ENCODE measurements around the gene DRAXIN. TPM values are rescaled to one million over a fixed set of nuclear protein-coding genes. Genes with fewer than 3 reads are reported as not detected.
A peak's percentile ranks its signal among the peaks of the same experiment; 100 is the strongest.

DRAXIN gene
- total RNA-seq, 1 donor from 2014 or later, result 0.21 TPM

DNA sequence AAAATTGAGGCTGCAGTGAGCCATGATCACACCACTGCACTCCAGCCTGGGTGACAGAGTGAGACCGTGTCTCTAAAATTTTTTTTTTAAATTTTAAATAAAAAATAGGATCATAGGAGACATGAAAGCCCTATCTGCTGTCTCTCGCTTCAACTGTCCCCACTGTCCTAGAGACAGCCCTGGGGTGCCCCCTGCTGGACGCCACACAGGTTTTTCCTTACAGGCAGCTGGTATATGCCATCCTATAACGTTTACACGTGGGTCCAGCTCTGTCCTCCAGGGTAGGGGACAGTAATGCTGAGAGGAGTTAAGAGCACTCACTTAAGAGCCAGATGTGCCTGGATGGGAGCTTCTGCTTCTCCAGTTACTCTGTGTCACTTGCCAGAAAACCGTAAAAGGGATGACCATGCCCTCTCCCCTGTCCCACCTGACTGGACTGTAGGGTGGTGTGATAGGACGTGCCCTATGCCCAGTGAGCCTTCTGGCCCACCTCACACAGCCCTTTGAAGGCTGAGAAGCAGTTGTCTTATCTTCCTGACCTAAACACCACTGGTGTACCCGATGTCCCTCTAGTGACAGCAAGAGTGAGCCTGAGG is 45.7 kb upstream of the DRAXIN start:
- Mint-ChIP-seq H3K9me3 (ENCODE audit: unreplicated experiment) (no peaks in the 10 kb centered on the region), H3K4me3 (ENCODE audit: unreplicated experiment) (no peak overlapping the region), H3K27me3 (ENCODE audit: unreplicated experiment) (peaks cover 4% of the 10 kb centered on the region), H3K27ac (ENCODE audit: unreplicated experiment) (no peak overlapping the region), H3K4me1 (ENCODE audit: unreplicated experiment) (peaks cover 6% of the 10 kb centered on the region), H3K36me3 (ENCODE audit: unreplicated experiment) (no peaks in the 10 kb centered on the region)
- DNase-seq (ENCODE audit: extremely low spot score, unreplicated experiment), result peak; percentile 92
- TF ChIP-seq, protein P1, sequence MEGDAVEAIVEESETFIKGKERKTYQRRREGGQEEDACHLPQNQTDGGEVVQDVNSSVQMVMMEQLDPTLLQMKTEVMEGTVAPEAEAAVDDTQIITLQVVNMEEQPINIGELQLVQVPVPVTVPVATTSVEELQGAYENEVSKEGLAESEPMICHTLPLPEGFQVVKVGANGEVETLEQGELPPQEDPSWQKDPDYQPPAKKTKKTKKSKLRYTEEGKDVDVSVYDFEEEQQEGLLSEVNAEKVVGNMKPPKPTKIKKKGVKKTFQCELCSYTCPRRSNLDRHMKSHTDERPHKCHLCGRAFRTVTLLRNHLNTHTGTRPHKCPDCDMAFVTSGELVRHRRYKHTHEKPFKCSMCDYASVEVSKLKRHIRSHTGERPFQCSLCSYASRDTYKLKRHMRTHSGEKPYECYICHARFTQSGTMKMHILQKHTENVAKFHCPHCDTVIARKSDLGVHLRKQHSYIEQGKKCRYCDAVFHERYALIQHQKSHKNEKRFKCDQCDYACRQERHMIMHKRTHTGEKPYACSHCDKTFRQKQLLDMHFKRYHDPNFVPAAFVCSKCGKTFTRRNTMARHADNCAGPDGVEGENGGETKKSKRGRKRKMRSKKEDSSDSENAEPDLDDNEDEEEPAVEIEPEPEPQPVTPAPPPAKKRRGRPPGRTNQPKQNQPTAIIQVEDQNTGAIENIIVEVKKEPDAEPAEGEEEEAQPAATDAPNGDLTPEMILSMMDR (IDR thresholded peaks at IDR 0.05), result peak; percentile 83

DNA sequence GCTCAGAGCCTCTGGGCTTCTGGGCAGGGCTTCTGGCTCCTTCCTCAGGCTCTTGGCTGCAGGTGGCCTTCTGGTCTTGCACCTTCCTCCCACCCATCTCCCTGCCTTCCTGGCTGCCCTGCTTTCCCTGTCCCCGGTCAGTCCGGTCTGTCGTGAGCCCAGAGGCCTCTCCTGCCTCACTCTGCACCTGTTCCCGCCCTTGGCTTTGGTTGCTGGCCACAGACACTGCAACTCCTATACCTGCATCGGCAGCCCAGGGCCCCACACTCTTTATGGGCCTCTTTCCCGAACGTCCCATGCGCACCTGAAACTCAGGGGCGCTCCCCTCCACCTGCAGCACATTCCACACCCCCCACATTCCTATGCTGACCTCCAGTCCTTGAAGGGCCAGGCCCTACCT is 45.2 kb upstream of the DRAXIN start:
- Mint-ChIP-seq H3K27ac (ENCODE audit: unreplicated experiment) (no peak overlapping the region), H3K4me1 (ENCODE audit: unreplicated experiment) (peaks cover 12% of the 10 kb centered on the region), H3K9me3 (ENCODE audit: unreplicated experiment) (no peaks in the 10 kb centered on the region), H3K4me3 (ENCODE audit: unreplicated experiment) (no peak overlapping the region), H3K27me3 (ENCODE audit: unreplicated experiment) (peaks cover 6% of the 10 kb centered on the region), H3K36me3 (ENCODE audit: unreplicated experiment) (no peaks in the 10 kb centered on the region)
- TF ChIP-seq, protein P1 (IDR thresholded peaks at IDR 0.05), result no peak
- no peak for DNase-seq (ENCODE audit: extremely low spot score, unreplicated experiment)

DNA sequence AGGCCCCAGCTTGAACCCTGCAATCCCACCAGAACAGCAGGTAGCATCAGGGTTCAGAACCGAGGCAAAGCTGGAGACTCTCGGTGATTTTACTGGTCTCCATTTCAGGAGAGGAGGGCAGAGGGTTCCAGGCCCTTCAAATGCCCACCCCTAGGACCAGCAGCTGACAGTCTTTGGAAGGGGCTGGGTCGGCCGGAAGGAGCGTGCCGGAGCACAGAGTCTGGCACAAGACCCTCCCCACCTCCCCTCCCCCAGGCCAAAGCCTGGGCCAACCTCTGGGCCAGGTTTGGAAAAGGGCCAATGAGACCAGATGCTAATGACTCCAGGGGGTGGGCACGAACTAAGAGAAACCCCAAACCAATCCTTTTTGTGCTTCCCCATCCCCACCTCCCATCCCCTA is 44.2 kb upstream of the DRAXIN start:
- no peaks in the 10 kb centered on the region for H3K36me3 Mint-ChIP-seq (ENCODE audit: unreplicated experiment)
- peaks cover 6% of the 10 kb centered on the region for H3K27me3 Mint-ChIP-seq (ENCODE audit: unreplicated experiment)
- TF ChIP-seq, protein P1 (IDR thresholded peaks at IDR 0.05), result no peak
- no peak for DNase-seq (ENCODE audit: extremely low spot score, unreplicated experiment)
- no peak overlapping the region for H3K27ac Mint-ChIP-seq (ENCODE audit: unreplicated experiment)
- no peaks in the 10 kb centered on the region for H3K9me3 Mint-ChIP-seq (ENCODE audit: unreplicated experiment)
- H3K4me1 Mint-ChIP-seq (ENCODE audit: unreplicated experiment), result peaks cover 12% of the 10 kb centered on the region
- no peak overlapping the region for H3K4me3 Mint-ChIP-seq (ENCODE audit: unreplicated experiment)

DNA sequence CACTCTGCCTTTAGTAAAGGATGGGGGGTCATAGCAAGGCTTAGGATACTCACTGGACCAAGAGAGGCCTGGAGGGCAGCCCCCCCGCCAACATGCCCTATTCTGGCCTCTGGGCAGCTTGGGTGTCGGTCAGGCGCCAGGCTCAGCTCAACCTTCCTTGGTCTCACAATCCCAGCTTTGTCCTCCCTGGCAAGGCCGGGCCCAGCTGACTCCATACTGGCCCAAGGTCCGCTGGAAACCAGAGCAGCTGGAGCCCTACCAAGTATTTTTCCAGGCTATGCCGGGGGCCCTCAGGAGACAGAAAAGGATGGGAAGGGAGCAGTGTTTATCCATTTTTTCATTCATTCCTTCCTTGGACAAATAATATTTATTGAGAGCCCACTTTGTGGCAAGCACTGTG is 43.5 kb upstream of the DRAXIN start:
- no peak overlapping the region for H3K4me3 Mint-ChIP-seq (ENCODE audit: unreplicated experiment)
- H3K27me3 Mint-ChIP-seq (ENCODE audit: unreplicated experiment), result peaks cover 6% of the 10 kb centered on the region
- TF ChIP-seq, protein P1 (IDR thresholded peaks at IDR 0.05), result no peak
- H3K27ac Mint-ChIP-seq (ENCODE audit: unreplicated experiment), result no peak overlapping the region
- no peak for DNase-seq (ENCODE audit: extremely low spot score, unreplicated experiment)
- no peaks in the 10 kb centered on the region for H3K36me3 Mint-ChIP-seq (ENCODE audit: unreplicated experiment)
- H3K4me1 Mint-ChIP-seq (ENCODE audit: unreplicated experiment), result peaks cover 12% of the 10 kb centered on the region
- H3K9me3 Mint-ChIP-seq (ENCODE audit: unreplicated experiment), result no peaks in the 10 kb centered on the region

DNA sequence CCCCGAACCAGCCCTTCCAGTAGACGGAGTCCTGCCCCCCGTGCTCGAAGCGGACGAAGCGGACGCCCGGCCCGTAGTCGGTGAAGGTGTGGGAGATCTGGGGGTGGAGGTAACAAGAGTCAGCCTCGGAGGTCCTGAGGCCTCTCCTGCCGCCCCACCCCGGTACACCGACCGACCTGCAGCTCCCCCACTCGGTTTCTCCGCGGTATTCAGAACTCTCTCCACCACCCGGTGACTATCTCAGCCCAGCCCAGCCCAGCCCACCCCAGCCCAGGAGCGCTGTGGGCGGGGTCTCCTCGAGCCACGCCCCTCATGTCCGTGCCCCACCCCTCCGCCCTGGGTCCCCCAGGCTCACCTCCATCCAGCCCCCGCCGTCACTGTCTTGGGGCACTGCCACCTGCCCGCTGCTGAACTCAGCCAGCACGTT is 42.8 kb upstream of the DRAXIN start:
- no peaks in the 10 kb centered on the region for H3K36me3 Mint-ChIP-seq (ENCODE audit: unreplicated experiment)
- no peak overlapping the region for H3K27ac Mint-ChIP-seq (ENCODE audit: unreplicated experiment)
- no peak overlapping the region for H3K4me3 Mint-ChIP-seq (ENCODE audit: unreplicated experiment)
- peaks cover 12% of the 10 kb centered on the region for H3K4me1 Mint-ChIP-seq (ENCODE audit: unreplicated experiment)
- H3K9me3 Mint-ChIP-seq (ENCODE audit: unreplicated experiment), result no peaks in the 10 kb centered on the region
- no peak for DNase-seq (ENCODE audit: extremely low spot score, unreplicated experiment)
- TF ChIP-seq, protein P1 (IDR thresholded peaks at IDR 0.05), result no peak
- H3K27me3 Mint-ChIP-seq (ENCODE audit: unreplicated experiment), result peaks cover 6% of the 10 kb centered on the region
